ENCODE data around the gene WNT7A.

The WNT7A gene

DNA sequence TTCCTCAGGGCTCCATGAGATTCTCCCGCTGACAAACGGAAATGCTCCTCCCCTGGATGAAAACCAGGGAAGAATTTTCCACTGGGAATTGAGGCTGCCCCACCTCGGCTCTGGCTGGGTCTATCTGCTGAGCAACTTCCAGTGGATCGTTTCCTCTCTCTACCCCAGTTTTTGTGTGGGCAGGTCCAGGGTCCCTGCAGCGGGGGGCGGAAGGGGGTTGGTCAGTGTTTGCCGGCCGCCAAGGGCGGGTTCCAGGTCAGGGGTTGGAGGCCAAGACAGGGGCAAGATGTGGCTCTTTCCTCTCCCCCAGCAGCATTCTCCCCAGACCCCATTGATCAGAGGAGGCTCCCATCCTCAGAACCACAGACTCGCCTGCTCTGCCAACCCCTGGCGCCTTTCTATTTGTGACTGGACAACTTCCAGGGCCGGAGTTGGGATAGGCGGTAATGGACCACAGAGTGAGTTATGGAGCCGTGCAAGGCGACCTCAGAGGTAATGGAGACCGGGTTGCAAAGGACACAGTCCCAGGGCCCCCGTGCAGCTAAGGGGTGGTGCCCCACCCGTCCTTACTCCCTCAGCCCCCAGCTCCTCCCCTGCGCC lies 92.2 kb downstream of the WNT7A start:
- no peak for TF ChIP-seq SIN3A (IDR thresholded peaks at IDR 0.05; ENCODE audit: borderline replicate concordance, insufficient read depth, low read length)

DNA sequence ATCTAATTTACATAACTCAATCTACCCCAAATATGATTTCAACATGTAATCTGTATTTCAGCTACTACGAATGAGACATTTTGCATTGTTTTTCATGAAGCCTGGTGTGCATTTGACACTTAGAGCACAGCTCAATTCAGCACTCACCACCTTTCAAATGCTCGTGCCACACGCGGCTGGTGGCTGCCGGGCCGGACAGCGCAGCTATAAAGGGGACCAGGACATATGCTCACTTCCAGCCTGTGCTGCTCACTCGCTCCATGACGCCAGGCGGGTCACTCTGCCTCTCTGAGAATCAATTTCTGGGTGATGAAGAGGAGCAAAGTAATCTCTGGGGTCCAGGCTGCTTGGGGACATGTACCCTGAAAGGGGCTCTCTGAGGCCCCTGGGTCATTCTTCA lies 93.1 kb downstream of the WNT7A start:
- TF ChIP-seq, protein P1, sequence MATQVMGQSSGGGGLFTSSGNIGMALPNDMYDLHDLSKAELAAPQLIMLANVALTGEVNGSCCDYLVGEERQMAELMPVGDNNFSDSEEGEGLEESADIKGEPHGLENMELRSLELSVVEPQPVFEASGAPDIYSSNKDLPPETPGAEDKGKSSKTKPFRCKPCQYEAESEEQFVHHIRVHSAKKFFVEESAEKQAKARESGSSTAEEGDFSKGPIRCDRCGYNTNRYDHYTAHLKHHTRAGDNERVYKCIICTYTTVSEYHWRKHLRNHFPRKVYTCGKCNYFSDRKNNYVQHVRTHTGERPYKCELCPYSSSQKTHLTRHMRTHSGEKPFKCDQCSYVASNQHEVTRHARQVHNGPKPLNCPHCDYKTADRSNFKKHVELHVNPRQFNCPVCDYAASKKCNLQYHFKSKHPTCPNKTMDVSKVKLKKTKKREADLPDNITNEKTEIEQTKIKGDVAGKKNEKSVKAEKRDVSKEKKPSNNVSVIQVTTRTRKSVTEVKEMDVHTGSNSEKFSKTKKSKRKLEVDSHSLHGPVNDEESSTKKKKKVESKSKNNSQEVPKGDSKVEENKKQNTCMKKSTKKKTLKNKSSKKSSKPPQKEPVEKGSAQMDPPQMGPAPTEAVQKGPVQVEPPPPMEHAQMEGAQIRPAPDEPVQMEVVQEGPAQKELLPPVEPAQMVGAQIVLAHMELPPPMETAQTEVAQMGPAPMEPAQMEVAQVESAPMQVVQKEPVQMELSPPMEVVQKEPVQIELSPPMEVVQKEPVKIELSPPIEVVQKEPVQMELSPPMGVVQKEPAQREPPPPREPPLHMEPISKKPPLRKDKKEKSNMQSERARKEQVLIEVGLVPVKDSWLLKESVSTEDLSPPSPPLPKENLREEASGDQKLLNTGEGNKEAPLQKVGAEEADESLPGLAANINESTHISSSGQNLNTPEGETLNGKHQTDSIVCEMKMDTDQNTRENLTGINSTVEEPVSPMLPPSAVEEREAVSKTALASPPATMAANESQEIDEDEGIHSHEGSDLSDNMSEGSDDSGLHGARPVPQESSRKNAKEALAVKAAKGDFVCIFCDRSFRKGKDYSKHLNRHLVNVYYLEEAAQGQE (IDR thresholded peaks at IDR 0.05; ENCODE audit: insufficient read depth in 1 of 2, low read depth in 2 of 2, low read length in 2 of 2) = no peak
- no peak for TF ChIP-seq SIN3A (IDR thresholded peaks at IDR 0.05; ENCODE audit: borderline replicate concordance, insufficient read depth, low read length)
- no peak for TF ChIP-seq TAF1 (IDR thresholded peaks at IDR 0.05; ENCODE audit: borderline replicate concordance, insufficient read depth, low read length)
- TF ChIP-seq FOXP2 (optimal IDR thresholded peaks at IDR 0.05; ENCODE audit: borderline replicate concordance, extremely low read depth, extremely low read length, insufficient read depth) = no peak
- no peak for TF ChIP-seq POLR2AphosphoS5 (IDR thresholded peaks at IDR 0.05; ENCODE audit: low read depth, low read length)

DNA sequence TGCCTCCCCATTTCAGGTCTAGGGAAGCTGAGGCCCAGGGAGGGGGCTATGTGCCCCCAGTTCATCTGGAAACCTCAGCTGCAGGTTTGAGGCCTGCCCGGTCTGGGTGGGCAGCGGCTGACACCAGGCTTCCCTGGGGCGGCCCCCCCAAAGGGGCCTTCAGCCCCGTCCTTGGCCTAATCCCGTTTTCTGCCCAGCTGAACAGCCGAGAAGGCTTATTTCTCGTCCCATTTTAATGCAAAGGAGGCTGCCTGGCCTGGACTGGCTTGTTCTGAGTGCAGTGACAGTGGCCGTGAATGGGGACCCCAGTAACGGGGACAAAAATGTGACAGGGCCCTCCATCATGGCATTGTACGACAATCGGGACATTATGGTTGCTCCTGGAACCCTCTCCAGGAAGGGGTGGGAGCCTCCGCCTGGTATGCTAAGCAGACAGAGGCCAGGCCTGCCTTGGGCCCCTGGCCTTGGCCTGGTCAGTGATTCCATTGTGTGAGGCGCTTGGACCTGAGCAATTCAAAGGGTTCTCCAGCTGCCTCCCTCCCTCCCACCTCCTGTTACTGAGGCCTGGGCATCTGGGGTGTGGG lies 93.9 kb downstream of the WNT7A start:
- TF ChIP-seq POLR2AphosphoS5 (IDR thresholded peaks at IDR 0.05; ENCODE audit: low read depth, low read length) (no peak), TAF1 (IDR thresholded peaks at IDR 0.05; ENCODE audit: borderline replicate concordance, insufficient read depth, low read length) (no peak), FOXP2 (optimal IDR thresholded peaks at IDR 0.05; ENCODE audit: borderline replicate concordance, extremely low read depth, extremely low read length, insufficient read depth) (no peak), SIN3A (IDR thresholded peaks at IDR 0.05; ENCODE audit: borderline replicate concordance, insufficient read depth, low read length) (no peak)
- TF ChIP-seq, protein P1 (IDR thresholded peaks at IDR 0.05; ENCODE audit: insufficient read depth in 1 of 2, low read depth in 2 of 2, low read length in 2 of 2) = no peak

DNA sequence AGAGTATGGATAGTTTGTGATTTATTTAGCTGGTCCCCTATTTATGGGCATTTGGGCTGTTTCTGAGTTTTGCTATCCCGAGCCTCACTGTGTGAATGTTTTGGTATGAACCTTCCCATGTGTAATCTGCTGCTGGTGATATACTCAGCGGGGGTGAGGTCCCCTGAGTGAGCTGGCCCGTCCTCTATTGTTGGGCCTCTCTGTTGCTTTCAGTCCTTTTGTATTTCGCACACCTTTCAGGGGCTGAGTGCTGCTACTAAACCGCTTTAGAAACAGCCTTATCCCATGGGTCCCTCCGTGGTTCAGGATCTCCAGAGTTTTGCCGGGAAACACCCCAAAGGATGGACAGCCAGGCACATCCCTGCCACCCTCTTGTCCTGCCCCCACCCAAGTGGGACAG lies 94.5 kb downstream of the WNT7A start:
- TF ChIP-seq, protein P1 (IDR thresholded peaks at IDR 0.05; ENCODE audit: insufficient read depth in 1 of 2, low read depth in 2 of 2, low read length in 2 of 2) = no peak
- no peak for TF ChIP-seq TAF1 (IDR thresholded peaks at IDR 0.05; ENCODE audit: borderline replicate concordance, insufficient read depth, low read length)
- TF ChIP-seq FOXP2 (optimal IDR thresholded peaks at IDR 0.05; ENCODE audit: borderline replicate concordance, extremely low read depth, extremely low read length, insufficient read depth) = no peak
- no peak for TF ChIP-seq SIN3A (IDR thresholded peaks at IDR 0.05; ENCODE audit: borderline replicate concordance, insufficient read depth, low read length)
- TF ChIP-seq POLR2AphosphoS5 (IDR thresholded peaks at IDR 0.05; ENCODE audit: low read depth, low read length) = no peak

DNA sequence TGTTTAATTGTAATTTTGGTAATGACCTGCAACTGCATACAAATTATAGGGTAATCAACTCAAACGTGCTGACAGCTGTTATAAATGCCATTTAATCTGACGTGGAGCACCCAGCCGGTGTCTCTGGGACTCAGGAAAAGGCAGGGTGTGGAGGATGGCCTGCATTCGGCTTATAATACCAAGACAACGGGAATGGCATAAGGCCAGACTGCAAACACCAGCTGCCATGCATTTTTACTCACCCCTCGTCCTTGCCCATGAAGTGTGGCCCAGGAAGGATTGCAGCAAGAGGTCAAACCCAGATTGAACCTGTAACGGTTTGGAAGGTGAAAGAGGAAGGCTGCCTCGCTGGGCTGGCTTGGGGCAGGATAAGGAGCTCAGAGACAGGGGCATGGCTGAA lies 96.4 kb downstream of the WNT7A start:
- TF ChIP-seq, protein P1 (IDR thresholded peaks at IDR 0.05; ENCODE audit: insufficient read depth in 1 of 2, low read depth in 2 of 2, low read length in 2 of 2) = no peak
- no peak for TF ChIP-seq SIN3A (IDR thresholded peaks at IDR 0.05; ENCODE audit: borderline replicate concordance, insufficient read depth, low read length)
- TF ChIP-seq POLR2AphosphoS5 (IDR thresholded peaks at IDR 0.05; ENCODE audit: low read depth, low read length) = no peak

Measured in PFSK-1 (cell line).